Measurements from ENCODE around the gene MBD3. TPM values are rescaled to one million over a fixed set of nuclear protein-coding genes. Genes with fewer than 3 reads are reported as not detected.

Gene MBD3
- total RNA-seq, 4 donors from 2014 or later: 71.1 to 100 (median 78.3) TPM

DNA sequence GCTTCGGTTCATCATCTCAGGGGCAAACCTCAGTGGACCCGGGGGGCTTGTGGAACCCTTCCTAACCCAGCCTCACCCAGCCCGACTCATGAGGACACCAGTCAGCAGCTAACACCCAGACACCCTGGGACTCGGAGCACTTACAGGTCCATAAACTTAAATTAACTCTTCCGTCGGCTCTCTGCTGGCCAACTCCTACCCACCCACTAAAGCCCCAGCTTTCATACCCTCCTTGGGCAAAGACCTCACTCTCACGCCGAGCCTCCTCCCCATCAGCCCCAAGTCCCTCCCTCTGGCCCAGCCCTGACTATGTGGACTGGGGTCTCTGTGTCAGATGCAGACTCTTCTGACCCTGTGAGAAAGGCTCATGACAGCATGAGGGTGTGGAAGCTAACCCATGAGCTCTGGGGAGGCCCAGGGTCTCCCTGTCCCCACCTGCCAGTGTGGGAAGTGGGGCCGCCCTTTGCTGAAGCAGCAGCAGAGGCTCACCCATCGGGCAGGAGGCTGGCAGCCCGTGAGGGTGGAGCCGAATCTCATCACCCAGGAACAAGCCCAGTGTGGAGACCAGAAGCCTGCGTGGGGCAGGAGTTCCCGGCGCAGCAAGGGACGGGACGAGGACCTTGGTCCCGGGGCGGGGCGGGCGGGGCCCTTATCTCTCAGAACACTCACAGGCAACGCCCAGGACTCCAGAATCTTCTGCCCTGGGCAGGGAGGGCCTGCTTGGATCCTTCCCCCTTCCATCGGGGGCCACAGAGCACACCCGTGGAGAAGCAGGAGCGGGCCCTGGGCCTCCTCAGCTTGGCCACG lies 40.0 kb upstream of the MBD3 start:
- no peak for ATAC-seq (ENCODE audit: low FRiP score)
- TF ChIP-seq, protein P1, sequence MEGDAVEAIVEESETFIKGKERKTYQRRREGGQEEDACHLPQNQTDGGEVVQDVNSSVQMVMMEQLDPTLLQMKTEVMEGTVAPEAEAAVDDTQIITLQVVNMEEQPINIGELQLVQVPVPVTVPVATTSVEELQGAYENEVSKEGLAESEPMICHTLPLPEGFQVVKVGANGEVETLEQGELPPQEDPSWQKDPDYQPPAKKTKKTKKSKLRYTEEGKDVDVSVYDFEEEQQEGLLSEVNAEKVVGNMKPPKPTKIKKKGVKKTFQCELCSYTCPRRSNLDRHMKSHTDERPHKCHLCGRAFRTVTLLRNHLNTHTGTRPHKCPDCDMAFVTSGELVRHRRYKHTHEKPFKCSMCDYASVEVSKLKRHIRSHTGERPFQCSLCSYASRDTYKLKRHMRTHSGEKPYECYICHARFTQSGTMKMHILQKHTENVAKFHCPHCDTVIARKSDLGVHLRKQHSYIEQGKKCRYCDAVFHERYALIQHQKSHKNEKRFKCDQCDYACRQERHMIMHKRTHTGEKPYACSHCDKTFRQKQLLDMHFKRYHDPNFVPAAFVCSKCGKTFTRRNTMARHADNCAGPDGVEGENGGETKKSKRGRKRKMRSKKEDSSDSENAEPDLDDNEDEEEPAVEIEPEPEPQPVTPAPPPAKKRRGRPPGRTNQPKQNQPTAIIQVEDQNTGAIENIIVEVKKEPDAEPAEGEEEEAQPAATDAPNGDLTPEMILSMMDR (IDR thresholded peaks at IDR 0.05): no peak

DNA sequence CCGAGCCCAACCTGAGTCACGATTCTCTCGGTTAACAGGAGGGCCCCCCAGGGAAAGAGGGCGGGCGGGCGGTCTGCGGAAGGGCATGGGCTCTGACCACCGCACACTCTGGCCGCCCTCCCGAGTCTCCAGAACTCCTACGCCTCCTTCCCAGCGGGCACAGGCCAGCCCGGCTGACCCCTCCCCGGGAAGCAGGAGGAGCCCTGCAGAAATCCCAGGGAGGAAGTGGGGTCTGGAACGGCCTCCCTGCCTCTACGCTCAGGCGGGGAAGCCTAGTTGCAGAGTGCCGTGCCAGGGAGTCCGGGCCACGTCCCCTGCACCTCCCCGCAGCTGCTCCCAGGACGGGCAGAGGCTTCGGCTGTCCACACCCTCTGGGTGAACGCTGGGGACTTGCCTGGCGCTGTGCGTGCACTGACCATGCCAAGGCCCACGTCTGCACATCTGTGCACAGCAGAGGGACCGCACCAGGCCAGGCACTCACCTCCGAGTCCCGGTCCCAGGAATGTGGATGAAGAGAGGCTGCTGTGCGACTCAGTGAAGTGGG lies 39.0 kb upstream of the MBD3 start:
- no peak for ATAC-seq (ENCODE audit: low FRiP score)

More for the DNA sequence above, 40.0 kb upstream of the MBD3 start:
- DNase-seq (ENCODE audit: low spot score): no peak

DNA sequence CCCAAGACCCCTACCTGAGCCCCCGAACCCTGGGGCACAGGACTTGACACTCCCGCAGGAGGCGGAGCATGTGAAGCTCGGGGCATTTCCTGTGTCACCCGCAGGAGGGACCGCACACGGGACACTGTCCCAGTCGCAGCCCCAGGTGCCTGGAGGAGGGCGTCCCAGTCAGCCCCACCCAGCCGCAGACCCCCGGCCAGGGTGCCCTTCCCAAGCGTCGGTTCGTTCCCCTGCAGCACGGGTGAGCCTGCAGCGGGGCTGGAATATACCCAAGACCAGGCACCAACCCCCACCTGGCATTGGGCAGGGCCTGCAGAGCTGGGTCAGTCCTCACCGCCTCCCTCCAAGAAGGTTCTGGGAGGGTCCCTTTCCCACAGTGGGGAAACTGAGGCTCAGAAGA lies 38.1 kb upstream of the MBD3 start:
- no peak for ATAC-seq (ENCODE audit: low FRiP score)
- TF ChIP-seq, protein P1 (IDR thresholded peaks at IDR 0.05): no peak
- DNase-seq (ENCODE audit: low spot score): no peak

More for the DNA sequence above, 39.0 kb upstream of the MBD3 start:
- TF ChIP-seq, protein P1 (IDR thresholded peaks at IDR 0.05): no peak
- no peak for DNase-seq (ENCODE audit: low spot score)

DNA sequence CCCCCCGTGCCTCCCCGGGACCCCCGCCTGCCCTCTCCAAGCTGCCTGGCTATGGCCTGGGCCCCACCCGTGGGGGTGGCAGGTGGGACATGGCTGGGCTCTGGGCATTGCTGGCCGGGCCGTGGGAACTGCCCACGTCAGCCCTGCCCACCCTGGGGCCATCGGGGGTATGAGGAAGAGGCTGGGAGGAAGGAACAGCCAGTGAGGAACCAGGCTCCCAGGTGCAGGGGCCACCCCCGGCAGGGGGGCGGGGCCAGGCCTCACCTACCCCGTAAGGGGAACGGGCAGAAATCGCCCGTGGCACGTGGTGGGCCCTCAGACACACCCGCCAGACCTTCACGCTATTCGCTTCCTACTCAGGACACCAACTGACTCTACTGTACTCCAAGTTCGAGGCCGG lies 37.3 kb upstream of the MBD3 start:
- TF ChIP-seq, protein P1 (IDR thresholded peaks at IDR 0.05): no peak
- DNase-seq (ENCODE audit: low spot score): no peak
- no peak for ATAC-seq (ENCODE audit: low FRiP score)

DNA sequence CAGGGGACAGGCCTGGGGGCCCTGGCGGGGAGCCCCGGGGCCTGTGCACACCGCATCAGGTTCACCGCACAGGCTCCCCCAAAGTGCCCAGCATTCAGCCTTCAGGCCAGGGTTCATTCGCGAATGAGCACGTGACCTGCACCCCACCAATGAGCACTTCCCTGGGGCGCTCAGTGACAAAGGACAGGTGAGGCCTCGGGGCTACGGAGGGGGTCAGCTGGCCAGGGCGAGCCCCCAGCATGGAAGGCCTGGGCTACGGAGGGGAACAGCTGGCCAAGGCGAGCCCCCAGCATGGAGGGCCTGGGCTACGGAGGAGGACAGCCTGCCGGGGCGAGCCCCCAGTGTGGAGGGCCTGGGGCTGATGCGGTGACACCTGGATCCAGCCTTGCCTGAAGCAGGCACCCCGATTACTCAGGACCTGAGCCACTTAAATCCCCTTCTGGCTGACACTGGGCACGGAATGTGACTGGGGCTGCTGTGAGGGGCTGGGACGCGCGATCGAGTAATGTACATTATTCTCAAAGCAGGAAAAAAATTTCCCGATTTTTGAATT lies 36.7 kb upstream of the MBD3 start:
- no peak for DNase-seq (ENCODE audit: low spot score)
- ATAC-seq (ENCODE audit: low FRiP score): no peak
- TF ChIP-seq, protein P1 (IDR thresholded peaks at IDR 0.05): no peak

DNA sequence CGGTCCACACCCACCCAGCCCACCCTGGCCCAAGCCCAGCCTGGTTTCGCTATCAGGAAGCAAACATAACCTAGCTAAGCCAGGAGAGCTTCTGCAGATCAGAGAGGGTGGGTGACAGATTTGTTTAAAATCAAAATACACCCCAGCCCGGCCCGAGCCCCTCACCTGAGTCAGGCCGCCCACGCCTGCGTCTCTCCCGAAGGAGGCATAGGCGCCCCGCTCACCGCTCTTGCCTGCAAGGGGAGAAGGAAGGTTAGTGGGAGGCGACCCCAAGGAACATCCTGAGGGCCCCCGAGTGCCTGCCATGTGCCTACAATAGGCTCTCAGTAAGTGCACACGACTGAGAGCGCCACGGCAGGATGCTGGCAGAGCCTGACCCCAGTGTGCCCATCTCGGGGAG lies 34.5 kb upstream of the MBD3 start:
- TF ChIP-seq, protein P1 (IDR thresholded peaks at IDR 0.05): no peak
- DNase-seq (ENCODE audit: low spot score) (no peak), ATAC-seq (ENCODE audit: low FRiP score) (no peak)

Data from omental fat pad (tissue), 4 donors.